ENCODE results near the gene SLIT3.
"Not testable (repeated sequence)": the region's sequence is repeated elsewhere in the genome, so short reads cannot be mapped to it uniquely, and the experiment has no call there.

The SLIT3 gene

GRCh38 chr5:168637793-168638192, 663.1 kb downstream of the SLIT3 start:
- no peak overlapping the region for H3K27ac Mint-ChIP-seq
- peaks cover 28% of the 10 kb centered on the region for H3K9me3 Mint-ChIP-seq
- peaks cover 9% of the 10 kb centered on the region for H3K27me3 Mint-ChIP-seq (ENCODE audit: low read depth, poor library complexity)
- H3K36me3 Mint-ChIP-seq (ENCODE audit: low read depth): no peaks in the 10 kb centered on the region
- H3K4me1 Mint-ChIP-seq: no peaks in the 10 kb centered on the region
- no peak for DNase-seq
- no peak overlapping the region for H3K4me3 Mint-ChIP-seq
- TF ChIP-seq CTCF (IDR thresholded peaks at IDR 0.05): no peak

GRCh38 chr5:168637281-168637680, 663.7 kb downstream of the SLIT3 start:
- DNase-seq: no peak
- Mint-ChIP-seq H3K27ac (no peak overlapping the region), H3K9me3 (peaks cover 26% of the 10 kb centered on the region), H3K4me1 (no peaks in the 10 kb centered on the region), H3K27me3 (ENCODE audit: low read depth, poor library complexity) (peaks cover 9% of the 10 kb centered on the region), H3K4me3 (no peak overlapping the region), H3K36me3 (ENCODE audit: low read depth) (no peaks in the 10 kb centered on the region)
- TF ChIP-seq CTCF (IDR thresholded peaks at IDR 0.05): no peak

- H3K4me3 Mint-ChIP-seq; H3K27me3 Mint-ChIP-seq (ENCODE audit: low read depth, poor library complexity): not testable (repeated sequence)
These were observed 670.0 kb downstream of the SLIT3 start for GRCh38 chr5:168630958-168631357.

GRCh38 chr5:168624850-168625364, 676.0 kb downstream of the SLIT3 start:
- H3K27ac Mint-ChIP-seq: no peak overlapping the region
- H3K4me3 Mint-ChIP-seq: no peak overlapping the region
- DNase-seq: no peak
- TF ChIP-seq CTCF (IDR thresholded peaks at IDR 0.05): no peak
- peaks cover 9% of the 10 kb centered on the region for H3K27me3 Mint-ChIP-seq (ENCODE audit: low read depth, poor library complexity)
- H3K4me1 Mint-ChIP-seq: peaks cover 7% of the 10 kb centered on the region
- peaks cover 6% of the 10 kb centered on the region for H3K9me3 Mint-ChIP-seq
- H3K36me3 Mint-ChIP-seq (ENCODE audit: low read depth): peaks cover 4% of the 10 kb centered on the region

More at GRCh38 chr5:168630958-168631357, 670.0 kb downstream of the SLIT3 start:
- H3K9me3 Mint-ChIP-seq: peaks cover 49% of the 10 kb centered on the region
- not testable (repeated sequence) for DNase-seq; H3K4me1 Mint-ChIP-seq; H3K36me3 Mint-ChIP-seq (ENCODE audit: low read depth); H3K27ac Mint-ChIP-seq

- Mint-ChIP-seq H3K4me3 (no peak overlapping the region), H3K27me3 (ENCODE audit: low read depth, poor library complexity) (peaks cover 14% of the 10 kb centered on the region), H3K36me3 (ENCODE audit: low read depth) (no peaks in the 10 kb centered on the region), H3K4me1 (no peaks in the 10 kb centered on the region), H3K9me3 (no peaks in the 10 kb centered on the region), H3K27ac (no peak overlapping the region)
- no peak for TF ChIP-seq CTCF (IDR thresholded peaks at IDR 0.05)
- DNase-seq: no peak
These were observed 680.1 kb downstream of the SLIT3 start for GRCh38 chr5:168620807-168621206.

- Mint-ChIP-seq H3K4me3 (no peak overlapping the region), H3K36me3 (ENCODE audit: low read depth) (no peaks in the 10 kb centered on the region), H3K27ac (no peak overlapping the region), H3K27me3 (ENCODE audit: low read depth, poor library complexity) (peaks cover 12% of the 10 kb centered on the region), H3K9me3 (no peaks in the 10 kb centered on the region), H3K4me1 (peaks cover 19% of the 10 kb centered on the region)
- TF ChIP-seq CTCF (IDR thresholded peaks at IDR 0.05): no peak
- no peak for DNase-seq
These were observed 686.3 kb downstream of the SLIT3 start for GRCh38 chr5:168614661-168615060.

All from nephron progenitor cell (in vitro differentiated cells).